DND-41 (cell line): ENCODE measurements around the gene CC2D2A.

Experiments
- ATAC-seq: fragments of 200-7000 bp; cut with Tn5 transposase; 3 replicates; pipeline ENCODE4 v1.9.1; 2021; ENCODE audit warnings: low read depth; ENCODE audit not compliant: insufficient read depth
- DNase-seq: peaks from one replicate; pipeline ENCODE4 v3.0.0-alpha.2; 2020
- H2AFZ ChIP-seq: 2 replicates; pipeline ENCODE4 v1.6.0; 2012; ENCODE audit warnings: low read depth, low read length
- H3K27ac ChIP-seq: 2 replicates; pipeline ENCODE4 v1.5.1; 2012; ENCODE audit warnings: low read length, inconsistent platforms
- H3K27me3 ChIP-seq: fragments of 200-600 bp; sonication (generic); 2 replicates; pipeline ENCODE4 v1.6.0; 2012; ENCODE audit warnings: low read length, mild to moderate bottlenecking, inconsistent platforms; ENCODE audit not compliant: insufficient read depth, poor library complexity
- H3K36me3 ChIP-seq: 2 replicates; pipeline ENCODE4 v1.5.1; 2012; ENCODE audit warnings: low read length, inconsistent platforms; ENCODE audit not compliant: insufficient read depth
- H3K4me1 ChIP-seq: 2 replicates; pipeline ENCODE4 v1.5.1; 2012; ENCODE audit warnings: mild to moderate bottlenecking, low read length; ENCODE audit not compliant: insufficient read depth
- H3K4me2 ChIP-seq: 2 replicates; pipeline ENCODE4 v1.6.0; 2012; ENCODE audit warnings: mild to moderate bottlenecking, moderate library complexity, low read length, inconsistent platforms; ENCODE audit not compliant: insufficient read depth
- H3K4me3 ChIP-seq, 2 experiments: fragments of 200-600 bp in 1 of 2; shearing (Covaris generic) in 1 of 2; 2 replicates each; pipeline ENCODE4 v1.5.1; 2012 to 2016; ENCODE audit warnings: inconsistent platforms in 2 of 2, low read length in 2 of 2, mild to moderate bottlenecking in 2 of 2, low read depth in 1 of 2, moderate library complexity in 1 of 2
- H3K79me2 ChIP-seq: 2 replicates; pipeline ENCODE4 v1.6.0; 2012; ENCODE audit warnings: low read length, inconsistent platforms; ENCODE audit not compliant: insufficient read depth
- H3K9ac ChIP-seq: 2 replicates; pipeline ENCODE4 v1.6.0; 2012; ENCODE audit warnings: low read depth, mild to moderate bottlenecking, inconsistent platforms, low read length, moderate library complexity
- H3K9me3 ChIP-seq: 2 replicates; pipeline ENCODE4 v1.5.1; 2012; ENCODE audit warnings: low read length, moderate library complexity, mild to moderate bottlenecking, inconsistent platforms; ENCODE audit not compliant: insufficient read depth, severe bottlenecking
- H4K20me1 ChIP-seq: 2 replicates; pipeline ENCODE4 v1.6.0; 2012; ENCODE audit warnings: low read length; ENCODE audit not compliant: insufficient read depth
- EZH2 ChIP-seq: IDR thresholded peaks from 3 replicates; pipeline ENCODE4 v1.6.1; 2012; ENCODE audit warnings: borderline replicate concordance, low read depth, mild to moderate bottlenecking, moderate library complexity, low read length, inconsistent platforms; ENCODE audit not compliant: severe bottlenecking
- TF ChIP-seq, protein P1 (sequence below): IDR thresholded peaks from 2 replicates; pipeline ENCODE4 v1.5.1; 2012; ENCODE audit warnings: borderline replicate concordance, low read length, moderate library complexity, mild to moderate bottlenecking; ENCODE audit not compliant: poor library complexity, severe bottlenecking; ENCODE audit errors: extremely low read depth

The CC2D2A gene

DNA sequence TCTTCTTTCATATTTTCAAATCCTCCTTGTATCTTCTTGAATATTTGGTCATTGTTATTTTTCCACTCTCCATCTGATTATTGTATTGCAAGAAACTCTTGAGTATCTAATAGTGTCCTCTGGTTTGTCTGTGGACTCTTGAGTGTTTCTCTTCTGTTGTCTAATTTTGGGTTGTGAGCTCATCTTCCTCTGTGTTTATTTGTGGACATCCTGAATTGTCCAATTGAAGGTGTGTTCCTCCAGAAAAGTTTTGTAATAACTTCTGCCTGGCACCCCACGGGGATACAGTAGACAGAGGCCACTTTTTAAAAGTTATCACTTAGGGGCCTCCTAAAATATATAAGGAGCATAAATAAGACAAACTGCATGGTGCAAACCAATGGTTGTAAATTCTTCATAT, 3.1 kb upstream of the CC2D2A start:
- Histone ChIP-seq H3K4me1 (no peaks in the 10 kb centered on the region), H3K27ac (no peak overlapping the region), H3K4me2 (no peak overlapping the region), H2AFZ (no peak overlapping the region), H3K79me2 (no peaks in the 10 kb centered on the region), H3K9me3 (no peaks in the 10 kb centered on the region), H3K4me3 (no peak overlapping the region), H3K36me3 (no peaks in the 10 kb centered on the region), H4K20me1 (no peaks in the 10 kb centered on the region), H3K27me3 (peaks cover 6% of the 10 kb centered on the region), H3K9ac (no peak overlapping the region)
- DNase-seq (no peak), ATAC-seq (no peak)
- no peak for TF ChIP-seq EZH2
- TF ChIP-seq, protein P1, sequence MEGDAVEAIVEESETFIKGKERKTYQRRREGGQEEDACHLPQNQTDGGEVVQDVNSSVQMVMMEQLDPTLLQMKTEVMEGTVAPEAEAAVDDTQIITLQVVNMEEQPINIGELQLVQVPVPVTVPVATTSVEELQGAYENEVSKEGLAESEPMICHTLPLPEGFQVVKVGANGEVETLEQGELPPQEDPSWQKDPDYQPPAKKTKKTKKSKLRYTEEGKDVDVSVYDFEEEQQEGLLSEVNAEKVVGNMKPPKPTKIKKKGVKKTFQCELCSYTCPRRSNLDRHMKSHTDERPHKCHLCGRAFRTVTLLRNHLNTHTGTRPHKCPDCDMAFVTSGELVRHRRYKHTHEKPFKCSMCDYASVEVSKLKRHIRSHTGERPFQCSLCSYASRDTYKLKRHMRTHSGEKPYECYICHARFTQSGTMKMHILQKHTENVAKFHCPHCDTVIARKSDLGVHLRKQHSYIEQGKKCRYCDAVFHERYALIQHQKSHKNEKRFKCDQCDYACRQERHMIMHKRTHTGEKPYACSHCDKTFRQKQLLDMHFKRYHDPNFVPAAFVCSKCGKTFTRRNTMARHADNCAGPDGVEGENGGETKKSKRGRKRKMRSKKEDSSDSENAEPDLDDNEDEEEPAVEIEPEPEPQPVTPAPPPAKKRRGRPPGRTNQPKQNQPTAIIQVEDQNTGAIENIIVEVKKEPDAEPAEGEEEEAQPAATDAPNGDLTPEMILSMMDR, result no peak

DNA sequence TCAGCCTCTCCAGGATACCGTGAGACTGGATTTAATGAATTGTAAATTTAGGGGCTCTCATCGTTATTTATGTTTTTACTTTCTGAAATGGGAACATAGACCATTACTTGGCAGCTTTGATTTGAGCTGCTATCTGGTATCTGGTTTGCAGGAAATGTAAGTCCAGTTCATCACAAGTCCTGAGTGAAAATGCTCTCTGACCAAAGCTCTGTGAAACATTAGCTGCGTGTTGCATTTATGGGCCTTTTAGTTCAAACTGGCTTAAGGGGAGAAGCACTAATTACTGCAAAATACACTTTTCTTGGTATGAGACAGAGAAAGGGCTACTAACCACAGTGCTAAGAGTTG, 420 bp downstream of the CC2D2A start:
- Histone ChIP-seq H3K9me3 (no peaks in the 10 kb centered on the region), H3K4me3 (no peak overlapping the region), H3K27me3 (peaks cover 5% of the 10 kb centered on the region), H3K27ac (no peak overlapping the region), H4K20me1 (no peaks in the 10 kb centered on the region), H3K9ac (no peak overlapping the region), H3K36me3 (no peaks in the 10 kb centered on the region), H3K79me2 (no peaks in the 10 kb centered on the region), H3K4me2 (no peak overlapping the region), H2AFZ (no peak overlapping the region), H3K4me1 (no peaks in the 10 kb centered on the region)
- TF ChIP-seq EZH2, result no peak
- TF ChIP-seq, protein P1, result no peak
- no peak for ATAC-seq
- DNase-seq, result no peak

DNA sequence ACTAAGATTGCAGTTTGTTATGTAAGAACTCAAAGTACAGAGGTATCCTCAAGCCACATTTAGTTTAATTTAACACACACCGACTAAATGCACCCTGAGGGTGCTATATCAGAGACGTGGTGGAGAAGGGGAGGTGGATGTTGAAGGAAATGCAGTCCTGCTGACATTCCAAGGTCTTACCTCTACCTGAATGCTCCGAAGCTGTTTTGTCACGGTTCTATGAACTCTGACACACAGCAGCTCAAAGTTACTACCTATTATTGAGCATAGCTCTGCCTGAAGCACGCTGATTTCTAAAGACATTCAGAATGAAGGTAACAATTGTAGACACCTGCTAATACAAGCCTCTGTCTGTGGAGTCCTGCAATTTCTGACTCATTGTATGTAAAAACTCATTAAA, 6.7 kb downstream of the CC2D2A start:
- ATAC-seq, result no peak

More for the DNA sequence above, 6.7 kb downstream of the CC2D2A start:
- H3K4me1 ChIP-seq, result no peaks in the 10 kb centered on the region
- H3K4me3 ChIP-seq, result no peak overlapping the region
- no peaks in the 10 kb centered on the region for H4K20me1 ChIP-seq
- no peaks in the 10 kb centered on the region for H3K79me2 ChIP-seq
- H3K9me3 ChIP-seq, result no peaks in the 10 kb centered on the region
- no peak overlapping the region for H3K4me2 ChIP-seq
- no peak overlapping the region for H3K27ac ChIP-seq
- H3K9ac ChIP-seq, result no peak overlapping the region
- H3K36me3 ChIP-seq, result no peaks in the 10 kb centered on the region
- H3K27me3 ChIP-seq, result peaks cover 3% of the 10 kb centered on the region
- no peak for DNase-seq
- H2AFZ ChIP-seq, result no peak overlapping the region
- TF ChIP-seq, protein P1, result no peak
